GM12892 (cell line): ENCODE results near the gene FXYD6. TPM values are rescaled to one million over a fixed set of nuclear protein-coding genes. Genes with fewer than 3 reads are reported as not detected.
"Not testable (repeated sequence)": the region's sequence is repeated elsewhere in the genome, so short reads cannot be mapped to it uniquely, and the experiment has no call there.

Experiments used
- DNase-seq: peaks from one replicate; pipeline ENCODE4 v3.0.0; 2011; ENCODE audit not compliant: insufficient read length
- FAIRE-seq: peaks from 2 replicates; lab custom pipeline; 2011; peaks lifted over from hg19 to GRCh38; lab: Jason Lieb, UNC
- POLR2A ChIP-seq: IDR thresholded peaks from 2 replicates; pipeline ENCODE4 v1.6.1; 2011; ENCODE audit warnings: low read depth, low read length, control low read depth
- POLR2AphosphoS5 ChIP-seq: IDR thresholded peaks from 2 replicates; pipeline ENCODE4 v1.6.1; 2011; ENCODE audit warnings: low read depth, low read length, control low read depth
- TAF1 ChIP-seq: IDR thresholded peaks from 2 replicates; pipeline ENCODE4 v1.6.1; 2011; ENCODE audit warnings: low read depth, mild to moderate bottlenecking, control low read depth, low read length, borderline replicate concordance
- polyA plus RNA-seq: library from polyadenylated mRNA; unstranded; fragments of >200 nt; gene quantifications from one replicate; pipeline ENCODE4 v1.2.1, GENCODE V29; 2012; ENCODE audit warnings: missing spikeins, inconsistent platforms; ENCODE audit not compliant: missing spikeins

Gene FXYD6
- 1.1 TPM for polyA plus RNA-seq

- DNase-seq: no peak
- FAIRE-seq: no peak
- TF ChIP-seq POLR2A (no peak), POLR2AphosphoS5 (no peak), TAF1 (no peak)
These were observed at the start of gene FXYD6 for GRCh38 chr11:117876341-117877119. Gene FXYD6 (minus strand): TSS chr11:117876658. CDS start chr11:117842776, 33,882 bp downstream.

GRCh38 chr11:117926166-117926565 lies 49.7 kb upstream of the FXYD6 start:
- not testable (repeated sequence) for DNase-seq, FAIRE-seq

- FAIRE-seq (no peak), DNase-seq (no peak)
- TF ChIP-seq TAF1: no peak
- TF ChIP-seq POLR2A: no peak
- no peak for TF ChIP-seq POLR2AphosphoS5
These were observed 48.9 kb upstream of the FXYD6 start for GRCh38 chr11:117925198-117925925.

- no peak for FAIRE-seq
- no peak for TF ChIP-seq TAF1
- no peak for TF ChIP-seq POLR2AphosphoS5
- no peak for TF ChIP-seq POLR2A
- DNase-seq: no peak
These were observed 48.2 kb upstream of the FXYD6 start for GRCh38 chr11:117924631-117925170.

GRCh38 chr11:117923773-117924172 lies 47.3 kb upstream of the FXYD6 start:
- DNase-seq (no peak), FAIRE-seq (no peak)
- TF ChIP-seq POLR2A: no peak
- no peak for TF ChIP-seq POLR2AphosphoS5
- no peak for TF ChIP-seq TAF1

- FAIRE-seq: no peak
- no peak for DNase-seq
- no peak for TF ChIP-seq POLR2A
These were observed 46.8 kb upstream of the FXYD6 start for GRCh38 chr11:117923275-117923674.

- no peak for TF ChIP-seq POLR2AphosphoS5
- DNase-seq (no peak), FAIRE-seq (no peak)
These were observed 45.4 kb upstream of the FXYD6 start for GRCh38 chr11:117921893-117922292.

GRCh38 chr11:117921456-117921855 lies 45.0 kb upstream of the FXYD6 start:
- FAIRE-seq (no peak), DNase-seq (no peak)
- TF ChIP-seq TAF1 (no peak), POLR2A (no peak), POLR2AphosphoS5 (no peak)

GRCh38 chr11:117919781-117920221 lies 43.3 kb upstream of the FXYD6 start:
- FAIRE-seq (peak; percentile 83), DNase-seq (no peak)
- TF ChIP-seq POLR2AphosphoS5 (no peak), TAF1 (no peak), POLR2A (no peak)

- TF ChIP-seq POLR2A: no peak
- no peak for TF ChIP-seq TAF1
- TF ChIP-seq POLR2AphosphoS5: no peak
- FAIRE-seq: no peak
- DNase-seq: no peak
These were observed 42.9 kb upstream of the FXYD6 start for GRCh38 chr11:117919341-117919740.

- no peak for TF ChIP-seq POLR2A
- TF ChIP-seq POLR2AphosphoS5: no peak
- TF ChIP-seq TAF1: no peak
- FAIRE-seq (no peak), DNase-seq (no peak)
These were observed 42.2 kb upstream of the FXYD6 start for GRCh38 chr11:117918366-117919255.
